Fibroblast of lung (primary cell): ENCODE results near the gene TRRAP. TPM values are rescaled to one million over a fixed set of nuclear protein-coding genes. Genes with fewer than 3 reads are reported as not detected.

ENCODE experiments used
- DNase-seq, 2 donors: peaks; one replicate each; pipeline versions ENCODE4 v3.0.0 to v3.0.0-alpha.2; 2010; ENCODE audit warnings: low read depth in 2 of 2
- H2AFZ ChIP-seq: 2 replicates; pipeline ENCODE4 v1.5.1; 2012; ENCODE audit warnings: low read length, control low read depth, inconsistent platforms
- H3K27ac ChIP-seq: 2 replicates; pipeline ENCODE4 v1.5.1; 2011; ENCODE audit warnings: low read length, control low read depth; ENCODE audit not compliant: insufficient read depth
- H3K27me3 ChIP-seq: 2 replicates; pipeline ENCODE4 v1.5.1; 2011; ENCODE audit warnings: mild to moderate bottlenecking, low read length; ENCODE audit not compliant: control insufficient read depth, insufficient read depth
- H3K36me3 ChIP-seq: 2 replicates; pipeline ENCODE4 v1.5.1; 2011; ENCODE audit warnings: low read length; ENCODE audit not compliant: control insufficient read depth, insufficient read depth
- H3K4me1 ChIP-seq: 2 replicates; pipeline ENCODE4 v1.5.1; 2011; ENCODE audit warnings: low read length; ENCODE audit not compliant: control insufficient read depth, insufficient read depth; ENCODE audit errors: extremely low read depth
- H3K4me2 ChIP-seq: 2 replicates; pipeline ENCODE4 v1.5.1; 2011; ENCODE audit warnings: low read length, control low read depth; ENCODE audit not compliant: insufficient read depth; ENCODE audit errors: extremely low read depth
- H3K4me3 ChIP-seq, 4 experiments: fragments of 200-600 bp in 1 of 4; sonication (generic) in 1 of 4; replicated peaks in 1 of 4; 2 replicates each; pipeline ENCODE4 v1.5.1; 2011 to 2016; ENCODE audit warnings: low read length in 4 of 4, low read depth in 3 of 4, mild to moderate bottlenecking in 3 of 4, control low read depth in 2 of 4, inconsistent platforms in 1 of 4, mixed read lengths in 1 of 4; ENCODE audit not compliant: insufficient read depth in 1 of 4; ENCODE audit errors: control extremely low read depth in 1 of 4
- H3K79me2 ChIP-seq: 2 replicates; pipeline ENCODE4 v1.5.1; 2012; ENCODE audit warnings: mild to moderate bottlenecking, low read length, inconsistent platforms; ENCODE audit not compliant: control insufficient read depth, insufficient read depth
- H3K9ac ChIP-seq: 2 replicates; pipeline ENCODE4 v1.5.1; 2011; ENCODE audit warnings: mild to moderate bottlenecking, low read length, control low read depth; ENCODE audit not compliant: insufficient read depth
- H3K9me3 ChIP-seq: 2 replicates; pipeline ENCODE4 v1.5.1; 2012; ENCODE audit warnings: low read depth, low read length; ENCODE audit not compliant: control insufficient read depth, insufficient read depth
- H4K20me1 ChIP-seq: 2 replicates; pipeline ENCODE4 v1.5.1; 2011; ENCODE audit warnings: low read length; ENCODE audit not compliant: control insufficient read depth, insufficient read depth; ENCODE audit errors: extremely low read depth
- CTCF ChIP-seq, 2 donors: IDR thresholded peaks in 1 of 2; conservative IDR thresholded peaks in 1 of 2; 1 replicate in 1 of 2; 2 replicates in 1 of 2; pipeline ENCODE4 v1.5.1; 2011 to 2012; ENCODE audit warnings: low read length in 2 of 2, control low read depth in 1 of 2, inconsistent platforms in 1 of 2, low read depth in 1 of 2, mild to moderate bottlenecking in 1 of 2
- EZH2 ChIP-seq: IDR thresholded peaks from 2 replicates; pipeline ENCODE4 v1.5.1; 2012; ENCODE audit warnings: low read length, control low read depth, mild to moderate bottlenecking; ENCODE audit errors: missing control alignments
- polyA plus RNA-seq, 2 donors: library from polyadenylated mRNA; depleted of rRNA in 1 of 2; stranded (reverse) in 1 of 2; unstranded in 1 of 2; fragments of >200 nt; gene quantifications; 2 replicates each; pipeline ENCODE4 v1.2.1, GENCODE V29; 2011 to 2012; ENCODE audit warnings: missing spikeins in 1 of 2
- total RNA-seq: library from RNA; depleted of rRNA; stranded (reverse); fragments of >200 nt; gene quantifications from 2 replicates; pipeline ENCODE4 v1.2.1, GENCODE V29; 2014

TRRAP gene
- total and polyA plus RNA-seq, 2 donors (not counting 1 experiment from before 2014, with no cell fraction given), result 11.3 to 20.6 TPM

DNA sequence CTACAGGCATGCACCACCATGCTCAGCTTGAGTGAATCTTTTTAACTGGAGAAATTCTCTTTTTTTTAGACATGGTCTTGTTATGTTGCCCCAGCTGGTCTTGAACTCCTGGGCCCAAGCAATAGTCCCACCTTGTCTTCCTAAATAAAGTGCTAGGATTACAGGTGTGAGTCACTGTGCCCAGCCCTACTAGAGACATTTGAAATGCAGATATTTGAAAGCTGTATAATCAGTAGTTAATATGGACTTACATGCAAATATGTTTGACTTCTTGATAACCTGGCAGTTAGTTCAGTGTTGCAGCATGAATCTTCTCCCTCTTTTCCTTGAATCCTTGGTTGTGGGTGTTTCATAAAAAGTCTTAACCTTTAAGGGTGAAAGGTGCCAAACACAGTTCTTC, 8.7 kb downstream of the TRRAP start:
- Histone ChIP-seq H3K4me3 (no peak overlapping the region), H3K27me3 (no peaks in the 10 kb centered on the region), H3K9ac (no peak overlapping the region), H2AFZ (no peak overlapping the region), H3K27ac (no peak overlapping the region), H3K36me3 (peaks cover 12% of the 10 kb centered on the region), H3K4me2 (no peak overlapping the region), H3K9me3 (no peaks in the 10 kb centered on the region), H4K20me1 (no peaks in the 10 kb centered on the region), H3K79me2 (peaks cover 6% of the 10 kb centered on the region), H3K4me1 (no peaks in the 10 kb centered on the region)
- TF ChIP-seq EZH2 (no peak), CTCF (conservative IDR thresholded peaks at IDR 0.05 in 1 of 2, IDR thresholded peaks at IDR 0.05 in 1 of 2; ENCODE audit: low read depth in 1 of 2, low read length in 2 of 2) (no peak)
- no peak for DNase-seq

DNA sequence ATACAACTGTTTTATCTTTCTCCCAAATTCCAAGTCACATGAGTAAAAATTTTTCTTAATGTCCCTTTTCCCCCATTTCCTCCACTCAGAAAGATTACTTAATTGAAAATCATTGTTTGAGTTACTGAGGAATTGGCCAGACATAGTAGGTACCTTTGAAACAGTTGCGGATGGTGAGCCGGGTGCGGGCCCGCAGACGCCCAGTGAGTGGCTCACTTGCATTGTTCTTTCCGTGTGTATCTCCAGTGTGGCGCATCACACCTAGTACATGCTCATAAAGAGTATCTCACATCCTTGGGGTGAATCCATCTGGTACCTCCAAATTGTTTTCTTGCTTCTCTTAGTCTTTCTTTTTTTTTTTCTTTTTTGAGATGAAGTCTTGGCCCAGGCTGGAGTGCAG, 14.3 kb downstream of the TRRAP start:
- TF ChIP-seq CTCF (conservative IDR thresholded peaks at IDR 0.05 in 1 of 2, IDR thresholded peaks at IDR 0.05 in 1 of 2; ENCODE audit: low read depth in 1 of 2, low read length in 2 of 2) (no peak), EZH2 (no peak)
- no peaks in the 10 kb centered on the region for H3K9me3 ChIP-seq
- no peak for DNase-seq
- no peak overlapping the region for H3K4me2 ChIP-seq
- H3K4me1 ChIP-seq, result no peaks in the 10 kb centered on the region
- H3K4me3 ChIP-seq, result no peak overlapping the region
- H4K20me1 ChIP-seq, result no peaks in the 10 kb centered on the region
- no peak overlapping the region for H3K27ac ChIP-seq
- no peak overlapping the region for H3K9ac ChIP-seq
- H3K36me3 ChIP-seq, result peaks cover 14% of the 10 kb centered on the region
- H3K79me2 ChIP-seq, result no peaks in the 10 kb centered on the region
- no peak overlapping the region for H2AFZ ChIP-seq
- H3K27me3 ChIP-seq, result no peaks in the 10 kb centered on the region

DNA sequence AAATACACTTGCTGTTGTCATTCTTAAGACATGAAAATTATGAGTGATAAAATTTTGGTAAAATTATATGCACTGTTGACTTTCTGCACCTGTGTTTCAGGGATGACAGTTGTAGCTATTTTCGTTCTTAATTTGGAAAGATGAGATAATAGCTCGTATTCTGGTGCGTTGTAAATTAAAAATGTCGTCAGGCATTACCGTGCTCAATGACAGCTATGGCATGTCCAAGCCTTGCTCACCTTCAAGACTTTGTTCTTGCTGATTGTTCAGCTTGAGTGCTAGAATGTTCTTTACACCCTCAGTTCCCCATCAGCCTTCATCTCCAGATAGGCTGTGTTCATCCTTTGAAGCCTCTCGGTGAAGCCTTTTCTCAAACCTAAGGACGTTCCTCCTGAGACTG, 21.5 kb downstream of the TRRAP start:
- no peak for DNase-seq
- H3K4me2 ChIP-seq, result no peak overlapping the region
- H3K27ac ChIP-seq, result no peak overlapping the region
- peaks cover 24% of the 10 kb centered on the region for H3K36me3 ChIP-seq
- H3K9ac ChIP-seq, result no peak overlapping the region
- H3K4me1 ChIP-seq, result no peaks in the 10 kb centered on the region
- H3K9me3 ChIP-seq, result no peaks in the 10 kb centered on the region
- TF ChIP-seq EZH2, result no peak
- no peaks in the 10 kb centered on the region for H3K79me2 ChIP-seq
- no peaks in the 10 kb centered on the region for H3K27me3 ChIP-seq
- no peak overlapping the region for H3K4me3 ChIP-seq
- H2AFZ ChIP-seq, result no peak overlapping the region
- no peaks in the 10 kb centered on the region for H4K20me1 ChIP-seq
